Measurements from ENCODE around the gene LRRC23. TPM values are rescaled to one million over a fixed set of nuclear protein-coding genes. Genes with fewer than 3 reads are reported as not detected.

Gene LRRC23
- total RNA-seq, 1 donor from 2014 or later = 12.5 TPM

DNA sequence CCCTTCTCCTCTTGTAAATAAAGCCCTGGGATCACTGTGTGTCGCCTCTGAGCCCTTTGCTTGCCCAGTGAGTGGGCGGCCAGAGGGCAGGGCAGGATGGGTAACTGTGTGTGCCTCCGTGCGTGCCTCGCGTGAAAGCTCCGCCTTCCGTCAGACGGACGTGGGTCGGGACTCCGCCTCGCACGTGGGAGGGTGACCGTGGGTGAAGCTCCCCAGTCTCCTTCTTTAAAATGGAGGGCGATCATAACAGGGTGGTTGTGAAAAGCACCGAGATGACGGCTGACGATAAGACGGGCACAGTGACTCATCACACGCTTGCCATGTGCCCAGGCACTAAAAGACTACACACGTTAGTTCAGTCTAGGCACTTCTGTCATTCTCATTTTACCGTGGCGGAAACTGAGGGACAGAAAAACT, 56.7 kb downstream of the LRRC23 start:
- Histone ChIP-seq H3K27me3 (ENCODE audit: control insufficient read depth in 3 of 3, insufficient read depth in 3 of 3, low read length in 3 of 3) (no peaks in the 10 kb centered on the region), H3K27ac (ENCODE audit: low read depth, low read length) (peak overlapping the region; percentile 79), H3K4me1 (ENCODE audit: control insufficient read depth in 3 of 3, insufficient read depth in 3 of 3, low read length in 3 of 3) (peaks cover 34 to 51% (median 45%) of the 10 kb centered on the region in 3 donors), H3K4me3 (ENCODE audit: low read length in 3 of 3) (peak overlapping the region; percentile 11 to 66 (median 55)), H3K36me3 (ENCODE audit: control insufficient read depth in 3 of 3, insufficient read depth in 3 of 3, low read length in 3 of 3) (peaks cover 7 to 13% (median 11%) of the 10 kb centered on the region in 3 donors), H3K9ac (ENCODE audit: low read depth in 1 of 3, low read length in 3 of 3) (peak overlapping the region; percentile 63 to 74 (median 70)), H3K9me3 (ENCODE audit: control insufficient read depth in 3 of 3, low read length in 3 of 3) (no peaks in the 10 kb centered on the region)

DNA sequence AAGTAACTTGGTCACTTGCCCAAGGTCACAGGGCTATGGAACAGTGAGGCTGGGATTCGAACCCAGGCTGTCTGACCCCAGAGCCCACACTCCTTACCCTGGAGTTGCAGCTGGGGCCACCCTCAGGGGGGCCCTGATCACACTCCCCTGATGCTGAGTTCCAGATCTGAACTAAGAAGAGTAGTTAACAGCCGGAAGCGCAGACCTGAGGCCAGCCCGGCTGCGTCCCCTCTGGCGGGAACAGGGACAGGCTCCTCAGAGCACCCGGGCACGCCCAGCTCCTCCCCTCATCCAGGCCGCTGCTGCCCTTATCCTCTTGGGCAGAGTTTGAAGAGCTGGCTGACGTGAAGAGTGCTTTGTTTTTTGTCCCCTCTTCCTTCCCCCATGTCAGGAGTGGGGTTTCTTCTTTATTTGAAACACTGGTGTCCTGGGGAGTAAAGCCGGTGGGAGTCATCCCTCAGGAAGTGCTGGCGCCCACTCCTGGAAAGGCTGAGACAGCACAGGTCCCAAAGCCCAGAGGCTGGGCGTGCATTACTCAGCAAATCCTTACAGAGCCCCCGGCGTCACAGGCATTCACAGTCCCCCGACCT, 57.2 kb downstream of the LRRC23 start:
- H3K36me3 ChIP-seq (ENCODE audit: control insufficient read depth in 3 of 3, insufficient read depth in 3 of 3, low read length in 3 of 3) = peaks cover 11 to 18% (median 14%) of the 10 kb centered on the region in 3 donors
- peak overlapping the region; percentile 63 to 74 (median 70) for H3K9ac ChIP-seq (ENCODE audit: low read depth in 1 of 3, low read length in 3 of 3)
- H3K27me3 ChIP-seq (ENCODE audit: control insufficient read depth in 3 of 3, insufficient read depth in 3 of 3, low read length in 3 of 3) = no peaks in the 10 kb centered on the region
- peaks cover 34 to 51% (median 45%) of the 10 kb centered on the region in 3 donors for H3K4me1 ChIP-seq (ENCODE audit: control insufficient read depth in 3 of 3, insufficient read depth in 3 of 3, low read length in 3 of 3)
- no peaks in the 10 kb centered on the region for H3K9me3 ChIP-seq (ENCODE audit: control insufficient read depth in 3 of 3, low read length in 3 of 3)
- H3K4me3 ChIP-seq (ENCODE audit: low read length in 3 of 3) = peak overlapping the region; percentile 11 to 66 (median 55)
- H3K27ac ChIP-seq (ENCODE audit: low read depth, low read length) = peak overlapping the region; percentile 79

DNA sequence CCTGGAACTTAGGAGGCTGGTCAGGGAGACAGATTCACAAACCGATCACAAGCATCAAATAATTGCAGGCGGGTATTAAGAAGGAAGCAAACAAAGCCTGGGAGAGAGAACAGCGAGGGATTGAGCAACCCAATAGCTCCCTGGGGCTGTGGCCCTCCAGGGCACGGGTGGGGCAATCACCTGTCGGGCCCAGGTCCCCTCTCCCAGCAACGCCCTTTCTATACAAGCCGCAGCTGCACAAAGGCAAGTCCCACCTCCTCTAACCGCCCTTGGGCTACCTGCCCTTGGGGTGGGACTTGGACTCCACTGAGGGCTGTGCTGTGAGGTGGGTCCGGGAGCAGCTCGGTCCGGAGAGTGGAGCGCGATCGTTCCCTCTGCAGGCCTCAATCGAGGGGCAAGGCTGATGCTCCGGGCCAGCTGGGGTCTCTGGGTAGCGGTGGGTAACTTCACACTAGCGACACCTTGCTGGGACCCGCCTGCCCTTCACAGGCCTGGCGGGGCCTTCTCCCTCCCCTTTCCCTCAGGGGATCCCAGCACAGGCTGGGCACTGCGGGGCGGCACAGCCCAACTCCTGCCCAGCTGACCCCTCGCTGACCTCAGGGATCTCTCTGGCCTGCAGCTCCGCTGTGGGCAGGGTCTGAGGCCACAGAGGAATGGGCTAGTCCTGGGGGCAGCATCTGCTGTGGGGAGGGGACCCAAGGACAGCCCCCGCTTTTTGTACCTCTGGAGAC, 57.8 kb downstream of the LRRC23 start:
- H3K4me3 ChIP-seq (ENCODE audit: low read length in 3 of 3) = peak overlapping the region in 1 of 3 donors; percentile 55
- peak overlapping the region in 2 of 3 donors; percentile 65 to 74 for H3K9ac ChIP-seq (ENCODE audit: low read depth in 1 of 3, low read length in 3 of 3)
- peaks cover 18 to 25% (median 21%) of the 10 kb centered on the region in 3 donors for H3K36me3 ChIP-seq (ENCODE audit: control insufficient read depth in 3 of 3, insufficient read depth in 3 of 3, low read length in 3 of 3)
- H3K9me3 ChIP-seq (ENCODE audit: control insufficient read depth in 3 of 3, low read length in 3 of 3) = no peaks in the 10 kb centered on the region
- no peaks in the 10 kb centered on the region for H3K27me3 ChIP-seq (ENCODE audit: control insufficient read depth in 3 of 3, insufficient read depth in 3 of 3, low read length in 3 of 3)
- H3K4me1 ChIP-seq (ENCODE audit: control insufficient read depth in 3 of 3, insufficient read depth in 3 of 3, low read length in 3 of 3) = peaks cover 34 to 51% (median 45%) of the 10 kb centered on the region in 3 donors
- peak overlapping the region; percentile 79 for H3K27ac ChIP-seq (ENCODE audit: low read depth, low read length)

DNA sequence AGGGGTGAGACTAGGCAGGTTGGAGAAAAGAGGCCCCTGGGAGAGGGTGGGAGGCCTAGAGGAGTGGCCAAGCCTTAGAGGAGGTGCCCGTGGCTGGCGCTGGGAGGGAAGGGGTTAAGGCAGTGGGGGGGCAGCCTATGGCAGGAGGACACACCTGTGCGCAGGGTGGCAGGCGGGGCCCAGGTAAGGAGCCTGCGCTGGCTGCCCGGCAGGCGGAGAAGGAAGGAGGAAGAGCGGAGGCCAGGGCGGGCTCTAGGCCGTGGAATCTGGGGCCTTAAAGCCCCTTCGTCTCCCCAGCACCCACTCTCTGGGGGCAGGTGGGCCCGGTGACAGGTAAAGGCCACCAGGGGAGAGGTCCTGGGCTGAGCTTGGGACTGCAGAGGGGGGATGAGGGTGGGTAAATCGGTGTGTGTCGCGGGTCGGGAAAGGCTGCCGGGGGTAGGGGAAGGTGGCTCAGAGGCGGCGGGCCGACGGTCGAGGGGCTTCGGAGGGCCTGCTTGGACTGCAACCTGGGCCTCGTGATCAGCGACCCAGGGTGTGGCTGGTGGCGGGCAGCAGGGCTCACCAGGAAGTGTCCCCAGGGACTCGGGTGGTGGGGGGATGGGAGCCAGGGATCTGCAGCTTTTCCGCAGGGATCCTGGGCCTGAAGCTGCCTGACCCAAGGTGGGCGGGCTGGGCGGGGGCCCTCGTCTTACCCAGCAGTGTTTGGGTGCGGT, 58.6 kb downstream of the LRRC23 start:
- peaks cover 25 to 32% (median 28%) of the 10 kb centered on the region in 3 donors for H3K36me3 ChIP-seq (ENCODE audit: control insufficient read depth in 3 of 3, insufficient read depth in 3 of 3, low read length in 3 of 3)
- H3K27me3 ChIP-seq (ENCODE audit: control insufficient read depth in 3 of 3, insufficient read depth in 3 of 3, low read length in 3 of 3) = no peaks in the 10 kb centered on the region
- no peaks in the 10 kb centered on the region for H3K9me3 ChIP-seq (ENCODE audit: control insufficient read depth in 3 of 3, low read length in 3 of 3)
- no peak overlapping the region for H3K9ac ChIP-seq (ENCODE audit: low read depth in 1 of 3, low read length in 3 of 3)
- no peak overlapping the region for H3K27ac ChIP-seq (ENCODE audit: low read depth, low read length)
- H3K4me3 ChIP-seq (ENCODE audit: low read length in 3 of 3) = no peak overlapping the region
- H3K4me1 ChIP-seq (ENCODE audit: control insufficient read depth in 3 of 3, insufficient read depth in 3 of 3, low read length in 3 of 3) = peaks cover 37 to 47% (median 44%) of the 10 kb centered on the region in 3 donors

Small RNA genes lying within 50 kb of the gene (small RNA-seq; reads per million reads assigned to genes)
- gene MIR141 (19.2 reads per million, percentile 93 among the genes with 10 or more reads in this experiment), gene MIR200C (2.2 reads per million, percentile 86 among the genes with 10 or more reads in this experiment), gene RNU7-1 (not detected)

Other genes with a start within 250 kb of the LRRC23 start
- 38.1 TPM for gene ING4, start 241.7 kb upstream of the LRRC23 start, total RNA-seq
- 8.4 TPM for gene ZNF384, start 215.4 kb upstream of the LRRC23 start, total RNA-seq
- gene PIANP, start 204.0 kb upstream of the LRRC23 start, total RNA-seq = under 0.01 TPM
- gene COPS7A, start 180.8 kb upstream of the LRRC23 start, total RNA-seq = 30.8 TPM
- gene MLF2, start 151.7 kb upstream of the LRRC23 start, total RNA-seq = 73.6 TPM
- 40.2 TPM for gene PTMS, start 138.5 kb upstream of the LRRC23 start, total RNA-seq
- not detected for gene LAG3, start 132.3 kb upstream of the LRRC23 start, total RNA-seq
- gene CD4, start 115.3 kb upstream of the LRRC23 start, total RNA-seq = 6.8 TPM
- 8.9 TPM for gene GPR162, start 83.0 kb upstream of the LRRC23 start, total RNA-seq
- 19.8 TPM for gene P3H3, start 76.4 kb upstream of the LRRC23 start, total RNA-seq
- 3.7 TPM for gene GNB3, start 63.9 kb upstream of the LRRC23 start, total RNA-seq
- 3.1 TPM for gene CDCA3, start 53.5 kb upstream of the LRRC23 start, total RNA-seq
- 61.6 TPM for gene USP5, start 52.7 kb upstream of the LRRC23 start, total RNA-seq
- gene TPI1, start 37.3 kb upstream of the LRRC23 start, total RNA-seq = 1,878 TPM
- 3.1 TPM for gene SPSB2, start 31.5 kb upstream of the LRRC23 start, total RNA-seq
- gene ENO2, start 9.8 kb downstream of the LRRC23 start, total RNA-seq = 2.6 TPM
- 7.3 TPM for gene ATN1, start 23.1 kb downstream of the LRRC23 start, total RNA-seq
- not detected for gene RNU7-1, start 39.0 kb downstream of the LRRC23 start, total RNA-seq
- 205 TPM for gene C12orf57, start 39.2 kb downstream of the LRRC23 start, total RNA-seq
- 7.8 TPM for gene PTPN6, start 46.5 kb downstream of the LRRC23 start, total RNA-seq
- gene PHB2, start 65.8 kb downstream of the LRRC23 start, total RNA-seq = 273 TPM
- gene EMG1, start 66.1 kb downstream of the LRRC23 start, total RNA-seq = 28.2 TPM
- gene LPCAT3, start 113.7 kb downstream of the LRRC23 start, total RNA-seq = 14.6 TPM
- 89.8 TPM for gene C1S, start 155.9 kb downstream of the LRRC23 start, total RNA-seq
- gene C1R, start 187.6 kb downstream of the LRRC23 start, total RNA-seq = 76.7 TPM
- gene C1RL, start 204.4 kb downstream of the LRRC23 start, total RNA-seq = 10.4 TPM
- not detected for gene RBP5, start 224.1 kb downstream of the LRRC23 start, total RNA-seq
- 15.1 TPM for gene CLSTN3, start 225.5 kb downstream of the LRRC23 start, total RNA-seq